Tongue (tissue), 2 donors: ENCODE results near the gene SEPTIN12. TPM values are rescaled to one million over a fixed set of nuclear protein-coding genes. Genes with fewer than 3 reads are reported as not detected.
A peak's percentile ranks its signal among the peaks of the same experiment; 100 is the strongest.

ENCODE experiments used
- DNase-seq: peaks from one replicate; pipeline ENCODE4 v3.0.0-alpha.2; 2015
- total RNA-seq: library from RNA; depleted of rRNA; stranded (reverse); fragments of >200 nt; gene quantifications from one replicate; pipeline ENCODE4 v1.2.3, GENCODE V29; 2014

SEPTIN12 gene
- total RNA-seq, 1 donor from 2014 or later = not detected

DNA sequence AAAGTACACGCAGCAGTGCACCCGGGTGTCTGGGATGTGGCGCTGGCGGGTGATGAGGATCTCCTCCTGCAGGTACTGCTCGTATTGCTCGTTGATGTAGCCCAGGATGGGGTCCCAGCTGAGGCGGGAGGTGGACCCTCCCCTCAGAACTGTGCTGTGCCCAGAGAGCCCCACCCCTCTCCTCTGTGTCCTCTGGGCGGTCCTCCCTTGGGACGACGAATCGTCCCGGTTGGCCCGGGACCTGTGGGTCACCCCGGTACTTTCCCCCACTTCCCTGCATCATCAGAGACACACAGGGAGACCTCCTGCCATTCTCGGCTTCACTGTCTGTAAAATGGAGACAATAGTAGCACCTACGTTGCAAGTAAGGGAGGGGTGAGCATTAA, 4.2 kb downstream of the SEPTIN12 start:
- no peak for DNase-seq

DNA sequence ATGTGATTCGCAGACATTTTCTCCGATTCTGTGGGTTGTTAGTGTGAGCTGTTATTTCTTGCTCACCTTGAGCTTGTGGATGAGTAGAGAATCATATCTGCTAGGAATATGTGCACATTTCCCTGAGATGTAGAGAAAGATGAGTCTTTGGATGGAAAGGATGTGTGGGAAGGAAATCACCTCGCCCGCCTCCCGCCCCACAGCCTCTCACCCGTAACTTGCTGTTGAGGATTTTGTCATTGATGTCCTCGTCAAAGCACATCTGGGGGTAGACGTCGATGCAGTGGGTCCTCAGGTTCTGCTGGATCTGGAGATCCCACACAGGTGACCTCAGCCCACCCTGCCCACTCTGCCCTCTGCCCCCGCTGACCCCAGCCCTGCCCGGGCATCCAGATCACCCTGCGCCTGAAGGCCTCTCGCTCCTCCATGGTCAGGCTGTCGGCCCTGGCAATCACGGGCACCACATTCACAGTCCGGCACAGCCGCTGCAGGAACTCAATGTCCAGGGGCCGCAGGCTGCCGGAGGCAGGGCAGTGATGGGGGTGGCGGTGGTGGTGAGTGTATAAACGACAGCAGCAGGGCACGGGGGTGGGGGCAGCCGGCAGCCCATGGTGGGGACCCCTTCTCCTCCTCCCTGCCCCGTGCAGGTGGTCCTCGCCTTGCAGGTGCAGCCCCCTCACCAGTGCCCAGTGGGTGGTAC, 4.7 kb downstream of the SEPTIN12 start:
- no peak for DNase-seq

DNA sequence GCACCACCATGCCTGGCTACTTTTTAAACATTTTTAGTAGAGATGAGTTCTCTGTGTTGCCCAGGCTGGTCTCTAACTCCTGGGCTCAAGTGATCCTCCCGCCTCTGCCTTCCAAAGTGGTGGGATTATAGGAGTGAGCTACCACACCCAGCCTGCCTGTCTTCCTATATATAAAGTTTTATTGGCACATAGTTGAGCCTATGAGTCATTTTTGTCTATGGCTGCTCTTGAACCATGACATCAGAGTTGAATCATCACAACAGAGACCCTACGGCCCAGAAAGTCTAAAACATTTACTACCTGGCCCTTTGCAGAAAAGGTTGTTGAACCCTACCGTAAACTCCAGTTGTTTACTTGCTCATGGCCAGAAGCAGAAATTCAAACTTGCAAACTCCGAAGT, 7.9 kb downstream of the SEPTIN12 start:
- DNase-seq = no peak

DNA sequence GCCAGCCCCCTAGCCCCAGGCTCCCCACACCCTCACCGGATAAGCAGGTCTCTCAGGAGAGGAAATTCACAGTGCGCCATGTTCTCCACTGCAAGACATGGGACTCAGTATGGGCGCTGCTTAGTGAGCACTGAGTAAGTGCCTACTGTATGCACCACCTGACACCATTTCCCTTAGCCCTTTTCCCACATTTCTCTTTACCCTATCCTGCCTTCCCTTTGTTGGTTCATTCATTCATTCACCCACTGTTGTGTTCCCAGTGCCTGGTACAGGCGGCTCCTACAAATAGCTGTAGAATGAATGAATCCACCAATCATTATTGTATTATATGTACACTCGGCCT, 10.1 kb downstream of the SEPTIN12 start:
- no peak for DNase-seq

DNA sequence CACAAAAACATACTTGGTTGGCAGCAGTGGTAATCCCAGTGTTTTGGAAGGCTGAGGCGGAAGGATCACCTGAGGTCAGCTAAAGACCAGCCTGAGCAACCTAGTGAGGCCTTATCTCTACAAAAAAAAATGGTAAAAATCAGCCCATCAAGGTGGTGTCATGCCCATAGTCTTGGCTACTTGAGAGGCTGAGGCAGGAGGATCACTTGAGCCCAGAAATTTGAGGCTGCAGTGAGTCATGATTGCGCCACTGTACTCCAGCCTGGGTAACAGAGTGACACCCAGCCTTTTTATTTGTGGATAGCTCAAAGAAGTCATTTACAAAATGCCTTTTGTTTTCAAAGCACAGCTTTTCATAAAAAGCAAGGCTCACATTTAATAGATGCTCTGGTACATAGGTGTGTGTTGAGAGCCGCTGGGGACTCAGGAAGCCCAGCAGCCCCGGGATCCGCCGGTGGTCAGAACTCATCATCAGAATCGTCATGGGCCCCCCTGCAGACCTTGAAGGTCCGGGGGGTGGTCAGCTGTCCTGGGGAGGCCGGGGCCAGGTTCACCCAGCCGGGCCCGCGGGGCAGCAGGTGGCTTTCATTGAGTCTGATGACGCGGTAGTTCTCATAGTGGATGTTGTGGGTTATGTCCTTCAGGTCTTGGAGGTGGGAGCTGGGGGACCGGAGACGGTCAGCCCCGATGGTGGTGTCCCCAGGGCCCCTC, 10.7 kb downstream of the SEPTIN12 start:
- DNase-seq = no peak

DNA sequence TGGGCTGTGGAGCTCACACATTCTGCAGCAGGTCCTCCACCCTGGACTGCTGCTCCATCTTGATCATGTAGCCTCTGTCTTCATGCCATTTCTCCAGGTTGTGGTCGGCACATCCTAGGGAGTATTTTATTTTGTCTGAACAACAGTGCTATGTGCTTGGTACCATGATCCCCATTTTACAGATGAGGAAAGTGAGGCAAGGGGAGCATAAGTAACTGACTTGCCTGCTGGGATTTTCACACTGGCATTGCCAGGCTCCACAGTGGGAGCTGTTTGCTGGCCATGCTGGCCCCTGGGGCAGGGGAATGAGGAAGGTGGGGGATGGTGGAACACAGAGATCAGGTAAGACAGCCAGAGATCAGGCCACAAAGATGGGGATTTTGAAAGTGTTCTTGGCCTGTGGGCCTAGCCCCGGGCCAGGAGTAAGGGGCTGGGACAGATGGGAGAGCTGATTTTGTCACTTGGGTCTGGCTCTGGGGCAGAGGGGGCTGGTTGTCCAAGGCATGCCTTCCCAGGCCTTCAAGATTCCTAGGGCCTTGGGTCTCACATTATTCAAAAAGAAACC, 11.9 kb downstream of the SEPTIN12 start:
- no peak for DNase-seq

DNA sequence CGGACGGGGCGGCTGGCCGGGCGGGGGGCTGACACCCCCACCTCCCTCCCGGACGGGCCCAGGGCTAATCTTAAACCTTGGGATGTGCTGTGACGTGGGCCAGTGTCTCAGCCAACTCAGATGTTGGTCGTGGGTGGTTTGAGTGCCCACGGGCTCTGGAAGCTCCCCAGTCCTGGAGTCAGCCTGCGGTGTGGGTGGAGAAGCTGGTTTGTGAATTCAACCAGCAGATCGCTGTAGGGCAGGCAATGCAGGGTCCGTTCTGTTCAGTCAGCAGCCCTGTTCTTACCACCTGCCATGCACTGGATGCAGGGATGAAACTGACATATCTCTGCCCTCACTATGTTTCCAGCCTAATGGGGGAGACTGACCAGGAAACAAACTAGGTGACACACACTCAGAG, 13.1 kb downstream of the SEPTIN12 start:
- no peak for DNase-seq

DNA sequence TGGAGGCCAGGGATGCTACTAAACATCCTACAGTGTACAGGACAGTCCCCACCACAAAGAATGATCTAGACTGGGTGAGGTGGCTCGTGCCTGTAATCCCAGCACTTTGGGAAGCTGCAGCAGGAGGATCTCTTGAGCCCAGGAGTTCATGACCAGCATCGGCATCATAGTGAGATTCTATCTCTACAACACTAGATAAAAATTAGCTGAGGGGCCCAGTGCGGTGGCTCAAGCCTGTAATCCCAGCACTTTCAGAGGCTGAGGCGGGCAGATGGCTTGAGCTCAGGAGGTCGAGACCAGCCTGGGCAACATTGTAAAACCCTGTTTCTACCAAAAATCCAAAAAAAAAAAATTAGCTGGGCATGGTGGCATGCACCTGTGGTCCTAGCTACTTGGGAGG, 15.8 kb downstream of the SEPTIN12 start:
- DNase-seq = no peak

DNA sequence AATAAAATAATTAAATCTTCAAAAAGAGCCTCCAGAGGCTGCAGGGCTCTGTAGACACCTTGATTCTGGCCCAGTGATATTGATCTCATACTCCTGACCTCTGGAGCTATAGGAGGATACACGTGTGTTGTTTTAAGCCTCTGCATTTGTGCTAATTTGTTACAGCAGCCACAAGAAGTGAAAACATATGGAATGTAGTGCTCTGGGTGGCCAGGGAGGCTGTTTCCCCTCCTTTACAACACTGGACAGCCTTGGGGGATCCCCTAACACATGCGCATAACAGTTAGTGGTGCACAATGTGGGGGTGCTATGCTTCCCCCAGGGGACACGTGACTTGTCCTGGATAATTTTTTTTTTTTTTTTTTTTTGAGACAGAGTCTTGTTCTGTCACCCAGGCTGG, 16.5 kb downstream of the SEPTIN12 start:
- no peak for DNase-seq

DNA sequence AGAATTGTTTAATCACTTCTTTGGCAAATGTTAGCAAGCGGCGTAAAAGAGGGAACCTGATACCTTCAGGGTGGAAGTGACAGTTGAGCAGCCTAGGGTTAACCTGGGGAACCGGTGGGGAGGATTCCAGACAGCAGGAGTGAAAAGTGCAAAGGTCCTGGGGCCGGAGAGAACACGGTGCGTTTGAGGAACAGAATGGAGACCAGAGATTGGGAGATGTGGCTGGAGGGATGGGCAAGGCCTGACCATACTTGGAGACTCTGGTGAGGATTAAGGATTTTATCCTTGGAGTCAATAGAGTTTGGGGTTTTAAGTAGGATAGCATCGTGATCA, 18.9 kb downstream of the SEPTIN12 start:
- DNase-seq = no peak

DNA sequence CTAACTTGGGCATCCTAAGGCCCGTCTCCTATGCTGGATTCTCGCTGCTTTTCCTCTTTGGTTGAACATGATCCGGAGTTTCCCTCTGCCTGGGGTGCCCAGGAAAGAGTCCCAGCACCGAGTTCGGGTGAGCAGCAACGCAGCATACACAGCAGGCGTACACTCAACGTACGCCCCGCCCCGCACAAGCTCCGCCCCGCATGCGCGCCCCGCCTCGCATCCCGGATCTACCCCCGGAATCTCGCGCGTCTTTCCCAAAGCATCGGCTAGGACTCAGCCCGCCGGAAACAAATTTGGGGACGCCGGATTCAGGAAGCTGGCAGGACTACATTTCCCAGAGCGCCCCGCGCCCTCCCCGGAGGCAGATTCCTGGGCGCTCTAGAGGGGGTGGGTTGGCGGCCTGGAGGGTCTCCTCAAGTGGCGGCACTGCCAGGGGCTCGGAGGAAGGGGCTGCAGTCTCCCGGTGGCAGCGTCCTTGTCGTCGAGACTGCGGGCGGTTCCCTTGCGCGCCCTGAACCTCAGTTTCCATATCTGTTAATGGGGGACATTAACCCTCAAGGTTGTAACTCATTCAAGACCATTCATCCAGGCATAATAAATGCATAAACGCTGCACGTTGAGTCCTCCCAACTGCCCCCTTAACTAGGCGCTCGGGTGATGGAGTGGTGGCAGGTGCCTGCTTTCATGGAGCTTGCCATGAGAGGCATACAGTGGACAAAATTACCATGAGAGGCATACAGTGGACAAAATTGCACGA, 19.4 kb downstream of the SEPTIN12 start:
- peak; percentile 99 for DNase-seq

DNA sequence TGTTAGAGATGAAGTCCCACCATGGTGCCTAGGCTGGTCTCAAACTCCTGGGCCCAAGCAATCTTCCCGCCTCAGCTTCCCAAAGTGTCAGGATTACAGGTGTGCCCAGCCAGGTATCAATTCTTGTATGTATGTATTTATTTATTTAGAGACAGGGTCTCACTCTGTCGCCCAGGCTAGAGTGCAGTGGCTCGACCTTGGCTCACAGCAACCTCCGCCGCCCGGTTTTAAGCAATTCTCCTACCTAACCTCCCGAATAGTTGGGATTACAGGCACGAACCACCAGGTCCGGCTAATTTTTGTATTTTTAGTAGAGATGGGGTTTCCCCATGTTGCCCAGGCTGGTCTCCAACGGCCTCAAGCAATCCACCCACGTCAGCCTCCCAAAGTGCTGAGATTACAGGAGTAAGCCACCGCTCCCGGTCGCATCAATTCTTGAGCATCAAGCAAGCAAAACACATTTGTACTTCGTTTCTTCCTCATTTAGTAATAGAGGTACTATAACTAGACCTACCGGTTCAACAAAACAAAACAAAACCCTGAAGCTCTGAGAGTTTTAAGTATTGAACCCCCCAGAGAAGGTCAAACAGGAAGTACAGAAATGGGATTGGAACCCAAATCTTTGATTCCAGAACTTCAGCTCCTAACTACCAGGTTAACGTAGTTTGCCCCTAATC, 20.1 kb downstream of the SEPTIN12 start:
- no peak for DNase-seq

DNA sequence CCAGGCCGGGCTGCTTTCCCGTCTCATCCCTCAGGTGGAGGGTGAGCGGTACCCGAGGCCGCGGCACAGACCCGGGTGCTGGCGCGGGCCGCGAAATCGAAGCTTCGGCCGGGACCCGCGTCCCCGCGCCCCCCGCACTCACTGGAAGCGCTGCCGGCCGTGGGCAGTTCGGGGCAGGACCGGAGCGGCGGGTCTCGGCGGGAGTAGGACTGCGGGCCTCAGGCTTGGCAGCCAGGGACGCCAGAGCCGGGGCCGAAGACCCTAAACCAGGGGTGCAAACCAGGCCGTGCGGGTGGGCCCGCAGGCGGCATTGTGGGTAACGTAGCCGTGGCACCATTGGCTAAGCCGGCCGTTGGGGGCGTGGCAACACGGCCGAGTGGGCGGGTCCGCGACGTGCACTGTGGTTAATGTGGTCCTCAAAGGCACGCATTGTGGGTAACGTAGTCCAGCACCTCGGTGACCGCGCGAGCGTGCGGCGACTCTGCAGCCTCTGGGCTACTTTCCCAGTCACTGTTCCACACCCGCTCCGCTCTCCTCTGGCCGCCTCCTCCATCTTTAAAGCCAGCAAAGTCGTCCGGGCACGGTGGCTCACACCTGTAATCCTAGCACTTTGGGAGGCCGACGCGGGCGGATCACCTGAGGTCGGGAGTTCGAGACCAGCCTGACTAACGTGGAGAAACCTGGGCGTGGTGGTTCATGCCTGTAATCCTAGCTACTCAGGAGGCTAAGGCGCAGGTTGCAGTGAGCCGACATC, 21.1 kb downstream of the SEPTIN12 start, which contains the start of gene ZNF500:
ZNF500 (minus strand) TSS at position 288 of the 754 bp plus-strand sequence. CDS start 1,184 bp downstream, outside the sequence.
- peak; percentile 98 for DNase-seq

DNA sequence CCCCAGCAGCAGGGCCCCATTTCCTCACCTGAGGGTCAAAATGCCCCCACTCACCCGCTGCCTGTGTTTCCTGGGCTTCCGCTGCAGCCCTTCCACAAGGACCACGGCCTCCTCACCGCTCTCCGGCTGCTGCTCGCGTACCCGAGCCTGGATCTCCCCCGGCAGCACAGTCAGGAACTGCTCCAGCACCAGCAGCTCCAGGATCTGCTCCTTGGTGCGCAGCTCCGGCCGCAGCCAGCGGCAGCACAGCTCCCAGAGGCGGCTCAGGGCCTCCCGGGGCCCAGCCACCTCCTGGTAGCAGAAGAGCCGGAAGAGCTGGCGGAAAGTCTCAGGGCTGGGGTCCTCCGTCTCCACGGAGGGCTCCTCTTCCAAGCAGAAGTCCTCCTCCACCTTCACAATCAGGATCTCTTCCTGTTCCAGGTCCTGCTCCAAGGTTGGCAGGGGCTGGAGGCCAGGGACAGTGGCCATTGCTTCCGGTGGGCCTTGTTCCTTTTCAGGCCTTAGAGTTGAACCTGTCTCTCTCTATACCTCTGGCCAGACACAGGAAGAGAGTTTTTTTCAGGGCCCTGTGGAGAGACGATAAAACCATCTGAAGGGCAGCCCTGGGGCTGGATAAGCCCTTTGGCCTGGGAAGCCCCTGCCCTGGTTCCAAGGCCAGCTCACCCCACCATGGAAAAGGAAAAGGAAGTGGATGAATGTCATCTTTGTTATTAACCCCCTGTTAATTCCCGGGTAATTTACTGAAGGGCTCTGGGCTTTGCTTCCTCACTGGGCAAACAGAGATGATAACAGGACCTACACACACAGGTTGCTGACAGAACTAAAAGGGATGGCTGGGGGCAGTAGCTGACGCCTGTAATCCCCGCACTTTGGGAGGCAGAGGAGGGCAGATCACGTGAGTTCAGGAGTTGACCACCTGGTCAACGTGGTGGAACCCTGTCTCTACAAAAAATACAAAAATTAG, 22.4 kb downstream of the SEPTIN12 start:
- DNase-seq = no peak

DNA sequence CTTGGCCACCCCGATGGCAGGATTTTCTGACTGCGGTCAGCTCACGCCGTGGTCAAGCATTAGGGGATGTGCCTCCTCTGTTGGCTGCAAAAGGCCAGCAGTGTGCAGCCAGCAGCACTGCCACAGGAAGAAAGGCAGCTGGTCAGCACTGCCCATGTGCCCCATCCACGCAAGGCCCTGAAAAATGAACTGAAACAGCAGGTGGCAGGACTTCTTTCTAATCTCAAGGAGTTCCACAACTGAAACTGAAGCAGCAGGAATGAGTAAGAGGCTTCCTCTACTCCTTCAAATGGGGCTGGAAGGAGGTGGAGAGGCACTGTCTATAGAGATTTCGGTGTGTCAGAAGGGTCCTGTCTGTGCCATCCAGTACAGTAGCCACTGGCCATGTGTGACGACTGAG, 24.4 kb downstream of the SEPTIN12 start:
- no peak for DNase-seq

DNA sequence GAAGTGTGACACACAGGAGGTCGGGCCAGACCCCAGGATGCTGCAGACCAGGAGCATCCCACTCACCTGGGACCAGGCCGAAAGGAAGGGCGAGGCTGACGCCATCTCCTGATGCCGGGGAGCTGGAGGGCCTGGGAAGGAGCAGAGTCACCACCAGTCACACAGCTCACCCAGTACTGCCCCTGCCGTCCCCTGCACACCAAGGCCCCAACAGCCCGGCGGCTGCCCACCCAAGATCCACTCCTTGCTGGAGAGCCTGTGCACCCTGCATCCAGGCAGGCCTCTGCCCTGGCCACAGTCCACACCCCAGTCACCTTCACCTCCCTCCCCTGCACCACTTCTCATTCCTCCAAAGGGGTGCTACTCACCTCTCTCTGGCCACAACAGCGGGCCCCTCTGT, 25.9 kb downstream of the SEPTIN12 start:
- DNase-seq = no peak

DNA sequence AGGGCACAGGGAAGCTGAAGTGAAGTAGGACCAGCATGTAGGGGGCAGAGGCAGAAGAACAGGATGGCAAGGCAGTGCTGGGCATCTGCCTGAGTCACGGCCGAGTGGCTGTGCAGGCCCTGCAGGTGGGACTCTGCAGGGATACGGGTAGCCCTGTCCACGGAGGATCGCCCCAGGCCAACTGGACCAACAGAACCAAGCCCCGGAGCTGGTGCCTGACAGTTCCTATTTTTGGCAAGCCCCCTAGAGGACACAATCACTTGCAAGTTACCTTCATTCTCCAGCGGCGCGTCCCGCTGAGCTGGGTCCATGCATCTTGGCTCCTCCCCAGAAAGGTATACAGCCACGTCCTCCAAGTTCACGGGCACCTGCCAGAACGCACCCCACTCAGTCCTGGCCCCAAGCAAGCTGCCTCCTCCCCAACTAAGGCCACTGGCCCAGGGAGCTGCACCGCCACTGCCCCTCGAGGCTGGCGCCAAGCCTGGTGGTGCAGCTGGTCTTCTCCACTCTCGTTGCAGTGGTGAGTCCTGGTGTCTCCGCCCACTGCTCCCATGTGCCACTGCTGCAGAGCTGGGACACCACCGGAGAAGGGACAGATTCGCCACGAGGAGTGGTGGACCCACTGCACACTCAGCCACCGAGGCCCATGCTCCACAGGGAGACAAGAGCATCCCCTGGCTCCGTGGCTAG, 27.8 kb downstream of the SEPTIN12 start:
- no peak for DNase-seq

DNA sequence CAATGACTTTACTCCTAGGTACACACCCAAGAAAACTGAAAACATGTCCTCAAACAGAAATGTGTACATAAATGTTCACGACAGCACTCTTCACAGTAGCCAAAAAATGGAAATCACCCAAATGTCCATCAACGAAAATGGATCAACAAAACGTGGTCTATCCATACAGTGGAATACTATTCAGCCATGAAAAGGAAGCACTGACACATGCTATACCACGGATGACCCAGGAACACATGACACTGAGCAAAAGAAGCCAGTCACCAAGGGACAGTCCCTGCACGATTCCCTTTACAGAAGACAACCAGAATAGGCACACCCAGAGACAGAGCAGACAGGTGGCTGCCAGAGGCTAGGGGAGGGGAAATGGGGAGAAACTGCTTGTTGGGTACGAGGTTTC, 32.5 kb downstream of the SEPTIN12 start:
- DNase-seq = no peak

DNA sequence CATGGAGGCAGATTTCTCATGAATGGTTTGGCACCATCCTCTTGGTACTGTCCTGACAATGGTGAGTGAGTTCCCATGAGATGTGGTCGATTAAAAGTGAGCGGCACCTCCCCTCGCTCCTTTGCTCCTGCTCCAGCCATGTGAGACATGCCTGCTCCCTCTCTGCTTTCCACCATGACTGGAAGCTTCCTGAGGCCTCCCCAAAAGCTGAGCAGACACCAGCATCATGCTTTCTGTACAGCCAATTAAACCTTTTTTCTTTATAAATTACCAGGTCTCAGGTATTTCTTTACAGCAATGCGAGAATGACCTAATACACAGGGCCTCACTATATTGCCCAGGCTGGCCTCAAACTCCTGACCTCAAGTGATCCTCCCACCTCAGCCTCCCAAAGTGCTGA, 33.3 kb downstream of the SEPTIN12 start:
- no peak for DNase-seq

DNA sequence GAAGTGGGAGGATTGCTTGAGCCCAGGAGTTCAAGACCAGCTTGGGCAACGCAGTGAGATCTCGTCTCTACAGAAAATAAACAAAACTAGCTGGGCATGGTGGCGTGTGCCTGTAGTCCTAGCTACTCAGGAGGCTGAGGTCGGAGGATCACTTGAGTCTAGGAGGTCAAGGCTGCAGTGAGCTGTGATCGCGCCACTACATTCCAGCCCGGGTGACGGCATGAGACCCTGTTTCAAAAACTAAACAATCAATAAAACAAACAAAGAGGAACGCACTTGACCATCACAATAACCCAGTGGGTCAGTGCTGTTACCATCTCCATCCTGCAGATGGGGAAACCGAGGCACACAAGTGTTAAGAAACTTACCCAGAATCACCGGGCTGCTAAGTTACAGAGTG, 34.9 kb downstream of the SEPTIN12 start:
- no peak for DNase-seq
